ENCODE results near the gene PKDCC. TPM values are rescaled to one million over a fixed set of nuclear protein-coding genes. Genes with fewer than 3 reads are reported as not detected.

PKDCC gene
- total and polyA plus RNA-seq, 2 of the 13 experiments (the other 11 are each of a cell fraction or from before 2014, with no cell fraction given), result 52.6 to 58.8 TPM

GRCh38 chr2:41998186-41999127, 49.4 kb upstream of the PKDCC start:
- Histone ChIP-seq H3K9ac (ENCODE audit: insufficient read depth, low read depth, low read length) (no peak overlapping the region), H3K9me3 (ENCODE audit: low read length) (no peaks in the 10 kb centered on the region), H3K4me3 (replicated peaks in 1 of 3; ENCODE audit: insufficient read depth in 1 of 3, low read depth in 2 of 3, low read length in 3 of 3) (no peak overlapping the region), H3K27me3 (ENCODE audit: control insufficient read depth in 1 of 2, insufficient read depth in 2 of 2, low read length in 2 of 2) (peaks cover 3 to 37% of the 10 kb centered on the region in 2 experiments), H2AFZ (ENCODE audit: low read length) (no peak overlapping the region), H4K20me1 (ENCODE audit: insufficient read depth, low read length) (no peaks in the 10 kb centered on the region), H3K4me2 (ENCODE audit: low read depth, low read length) (no peak overlapping the region), H3K36me3 (replicated peaks in 1 of 2; ENCODE audit: control insufficient read depth in 1 of 2, insufficient read depth in 2 of 2, low read length in 2 of 2) (no peaks in the 10 kb centered on the region), H3K4me1 (ENCODE audit: insufficient read depth, low read length) (no peaks in the 10 kb centered on the region), H3K79me2 (ENCODE audit: insufficient read depth, low read length) (no peaks in the 10 kb centered on the region), H3K27ac (ENCODE audit: extremely low read length, insufficient read depth, low read length) (no peak overlapping the region)
- POLR2A ChIA-PET, result interaction anchor here (1.0 kb wide), 1 partner anchor 48 kb away, joined by 3 read pairs; no protein-coding TSS in a partner anchor
- CTCF ChIA-PET (ENCODE audit: low intra/inter-chr PET ratio, low total read pairs), result no interaction called here
- no peak for DNase-seq (ENCODE audit: low spot score)
- BruUV-seq (replicated peaks), result no TSS peak
- intact Hi-C loops (cut with micrococcal nuclease; ENCODE audit: unreplicated experiment), result no loop called here
- in situ Hi-C loops (cut with HindIII; ENCODE audit: extremely low pct_ligation_motif_present, low pct_unique_long_range_greater_than_20kb), result no loop called here
- WGBS (ENCODE audit: low lambda C conversion rate), result 28% methylated on average over 15 of the region's 15 CpGs
- FAIRE-seq, result no peak
- ATAC-seq, result no peak
- TF ChIP-seq NR2C2 (CRISPR knock-in tag; IDR thresholded peaks at IDR 0.05; ENCODE audit: borderline replicate concordance) (no peak), ZNF160 (CRISPR knock-in tag; IDR thresholded peaks at IDR 0.05) (no peak), ARID3A (IDR thresholded peaks at IDR 0.05; ENCODE audit: low read depth, low read length) (no peak), HOMEZ (CRISPR knock-in tag; IDR thresholded peaks at IDR 0.05; ENCODE audit: low read depth) (no peak), ZNF614 (CRISPR knock-in tag; IDR thresholded peaks at IDR 0.05; ENCODE audit: borderline replicate concordance) (no peak), MXI1 (IDR thresholded peaks at IDR 0.05; ENCODE audit: borderline replicate concordance, low read depth, low read length) (no peak), ZSCAN9 (CRISPR knock-in tag; IDR thresholded peaks at IDR 0.05; ENCODE audit: borderline replicate concordance) (no peak), ZNF446 (CRISPR knock-in tag; IDR thresholded peaks at IDR 0.05) (no peak), ZNF251 (CRISPR knock-in tag; IDR thresholded peaks at IDR 0.05) (no peak), BATF2 (CRISPR knock-in tag; IDR thresholded peaks at IDR 0.05) (no peak), ZBTB8A (CRISPR knock-in tag; IDR thresholded peaks at IDR 0.05; ENCODE audit: borderline replicate concordance, low read depth) (no peak), CEBPZ (IDR thresholded peaks at IDR 0.05; ENCODE audit: low read length) (no peak), HNF4A (CRISPR knock-in tag; IDR thresholded peaks at IDR 0.05) (no peak)
- TF ChIP-seq, protein P1, sequence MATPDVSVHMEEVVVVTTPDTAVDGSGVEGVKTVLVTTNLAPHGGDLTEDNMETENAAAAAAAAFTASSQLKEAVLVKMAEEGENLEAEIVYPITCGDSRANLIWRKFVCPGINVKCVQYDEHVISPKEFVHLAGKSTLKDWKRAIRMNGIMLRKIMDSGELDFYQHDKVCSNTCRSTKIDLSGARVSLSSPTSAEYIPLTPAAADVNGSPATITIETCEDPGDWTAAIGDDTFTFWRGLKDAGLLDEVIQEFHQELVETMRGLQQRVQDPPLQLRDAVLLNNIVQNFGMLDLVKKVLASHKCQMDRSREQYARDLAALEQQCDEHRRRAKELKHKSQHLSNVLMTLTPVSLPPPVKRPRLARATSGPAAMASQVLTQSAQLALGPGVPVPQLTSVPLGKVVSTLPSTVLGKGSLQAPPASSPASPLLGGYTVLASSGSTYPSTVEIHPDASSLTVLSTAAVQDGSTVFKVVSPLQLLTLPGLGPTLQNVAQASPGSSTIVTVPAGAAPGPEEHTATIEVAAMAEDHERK (CRISPR knock-in tag; IDR thresholded peaks at IDR 0.05; ENCODE audit: low read depth), result no peak

Data from HepG2 (cell line).